NCI-H2227 (cell line): Measurements from ENCODE around the gene AADAC.
"Not testable (repeated sequence)": the region's sequence is repeated elsewhere in the genome, so short reads cannot be mapped to it uniquely, and the experiment has no call there.

Experiments
- DNase-seq: peaks from one replicate; lab custom pipeline; 2025; ENCODE audit not compliant: unreplicated experiment; lab: John Stamatoyannopoulos, UW

The AADAC gene, protein sequence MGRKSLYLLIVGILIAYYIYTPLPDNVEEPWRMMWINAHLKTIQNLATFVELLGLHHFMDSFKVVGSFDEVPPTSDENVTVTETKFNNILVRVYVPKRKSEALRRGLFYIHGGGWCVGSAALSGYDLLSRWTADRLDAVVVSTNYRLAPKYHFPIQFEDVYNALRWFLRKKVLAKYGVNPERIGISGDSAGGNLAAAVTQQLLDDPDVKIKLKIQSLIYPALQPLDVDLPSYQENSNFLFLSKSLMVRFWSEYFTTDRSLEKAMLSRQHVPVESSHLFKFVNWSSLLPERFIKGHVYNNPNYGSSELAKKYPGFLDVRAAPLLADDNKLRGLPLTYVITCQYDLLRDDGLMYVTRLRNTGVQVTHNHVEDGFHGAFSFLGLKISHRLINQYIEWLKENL

DNA sequence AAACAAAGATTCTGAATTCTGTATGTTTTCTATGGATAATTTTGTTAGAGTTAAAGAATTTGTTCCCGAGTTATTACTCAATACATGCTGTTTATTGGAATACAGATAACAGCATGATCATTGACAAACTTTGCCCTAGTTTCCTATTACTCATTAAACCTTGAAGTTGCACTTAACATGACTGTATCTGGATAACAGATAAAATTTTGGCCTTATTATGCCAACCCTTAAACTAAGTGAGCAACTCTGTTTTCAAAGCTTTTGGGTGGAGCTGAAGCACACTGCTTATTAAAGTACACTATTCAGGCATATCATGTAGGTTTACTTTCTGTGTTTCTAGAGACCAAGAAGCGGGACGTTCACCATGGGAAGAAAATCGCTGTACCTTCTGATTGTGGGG, at the start of gene AADAC:
TSS of gene AADAC (plus strand) at position 318 of the 400 bp plus-strand sequence. CDS start at position 365, 47 bp downstream.
- no peak for DNase-seq

DNA sequence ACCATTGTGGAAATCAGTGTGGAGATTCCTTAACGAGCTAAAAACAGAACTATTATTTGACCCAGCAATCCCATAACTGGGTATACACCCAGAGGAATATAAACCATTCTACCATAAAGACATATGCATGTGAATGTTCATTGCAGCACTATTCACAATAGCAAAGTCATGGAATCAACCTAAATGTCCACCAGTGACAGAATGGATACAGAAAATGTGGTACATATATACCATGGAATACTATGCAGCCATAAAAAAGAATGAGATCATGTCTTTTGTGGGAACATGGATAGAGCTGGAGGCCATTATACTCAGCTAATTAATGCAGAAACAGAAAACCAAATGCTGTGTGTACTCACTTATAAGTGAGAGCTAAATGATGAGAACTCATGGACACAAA, 49.2 kb upstream of the AADAC start:
- DNase-seq = not testable (repeated sequence)

DNA sequence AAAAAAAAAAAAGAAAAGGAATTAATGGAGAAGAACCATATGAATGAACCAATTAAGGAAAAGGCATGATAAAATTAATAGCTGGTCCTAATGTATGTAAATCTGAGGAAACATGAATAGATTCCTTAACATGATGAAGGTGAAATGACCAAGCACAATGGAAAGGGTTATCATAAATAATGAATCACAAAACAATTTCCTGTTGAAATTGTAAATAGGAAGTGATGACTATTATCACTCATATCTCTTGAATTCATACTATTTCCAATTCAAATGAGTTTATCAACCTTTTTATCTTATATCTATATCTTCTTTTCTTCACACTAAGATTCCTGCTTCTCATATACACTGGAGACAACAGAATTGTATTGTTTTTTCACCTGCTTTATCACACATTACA, 48.2 kb upstream of the AADAC start:
- DNase-seq = no peak

DNA sequence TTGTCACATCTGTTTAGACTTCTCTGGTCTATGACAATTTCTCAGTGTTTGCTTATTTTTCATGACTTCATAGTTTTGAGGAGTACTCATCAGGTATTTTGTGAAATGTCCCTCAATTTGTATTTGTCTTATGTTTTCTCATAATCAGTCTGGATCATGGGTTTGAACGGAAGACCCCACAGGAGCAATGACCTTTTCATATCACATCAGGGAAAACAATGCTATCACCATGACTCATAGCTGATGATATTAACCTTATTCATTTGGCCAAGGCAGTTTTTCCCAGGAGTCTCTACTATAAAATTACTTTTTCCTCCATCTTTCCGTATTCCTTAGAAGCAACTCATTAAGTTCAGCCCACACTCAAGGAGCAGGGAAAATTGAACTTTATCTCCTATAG, 47.5 kb upstream of the AADAC start:
- no peak for DNase-seq

DNA sequence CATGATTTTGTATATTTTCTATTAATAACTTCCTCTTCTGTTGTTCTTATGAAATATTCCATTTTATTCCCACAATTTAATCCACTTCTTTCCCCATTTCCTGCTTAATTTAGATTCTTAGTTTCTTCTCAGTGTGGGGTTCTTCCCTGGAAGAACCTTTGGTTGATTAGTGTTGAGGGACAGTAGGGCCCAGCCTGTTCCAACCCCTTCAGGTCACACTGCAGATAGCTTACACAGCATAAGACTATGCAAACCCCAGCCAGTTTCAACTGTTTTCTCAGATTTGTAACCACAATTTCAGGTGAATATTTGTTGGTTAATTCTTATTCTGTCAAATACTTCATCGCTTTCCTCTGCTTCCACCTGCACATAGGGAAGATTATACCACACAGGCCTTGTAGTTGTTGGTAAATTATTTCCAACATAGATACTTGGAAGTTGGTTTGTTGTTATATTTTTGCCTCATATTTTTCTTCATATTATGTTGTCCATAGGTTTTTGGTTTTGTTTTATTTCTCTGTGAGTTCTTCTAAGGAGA, 45.5 kb upstream of the AADAC start:
- DNase-seq = no peak

DNA sequence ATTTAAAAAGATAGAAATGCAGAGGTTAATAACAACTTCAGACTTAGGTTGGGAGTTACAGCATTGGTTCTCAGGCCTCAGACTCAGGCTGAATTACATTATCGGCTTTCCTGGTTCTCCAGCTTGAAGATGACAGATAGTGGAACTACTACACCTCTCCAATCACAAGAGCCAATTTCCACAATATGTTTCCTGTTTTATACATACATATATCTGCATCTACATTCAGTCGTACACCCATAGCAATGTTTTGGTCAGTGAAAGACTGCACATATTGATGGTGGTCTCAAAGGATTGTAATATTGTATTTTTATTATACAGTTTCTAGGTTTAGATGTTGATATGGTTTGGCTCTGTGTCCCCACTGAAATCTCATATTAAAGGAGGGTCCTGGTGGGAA, 44.7 kb upstream of the AADAC start:
- no peak for DNase-seq

DNA sequence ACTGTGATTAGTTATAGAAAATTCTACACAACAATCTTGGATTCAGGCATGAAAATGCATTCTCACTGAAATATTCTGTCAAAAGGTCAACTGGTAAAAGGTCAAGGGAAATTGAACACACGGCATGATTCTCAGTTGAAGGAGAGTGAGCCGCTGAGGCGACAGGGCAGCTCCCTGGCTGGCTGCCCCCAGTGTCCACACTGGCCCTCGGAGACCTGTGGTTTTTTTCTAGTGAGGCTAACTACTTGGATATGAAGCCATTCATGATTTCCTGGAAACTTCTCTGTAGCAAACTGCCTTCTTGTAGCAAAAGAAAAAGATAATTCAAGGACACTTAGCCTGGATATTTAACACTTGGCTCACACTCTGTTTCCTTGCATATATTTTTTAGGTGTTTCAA, 43.0 kb upstream of the AADAC start:
- no peak for DNase-seq

DNA sequence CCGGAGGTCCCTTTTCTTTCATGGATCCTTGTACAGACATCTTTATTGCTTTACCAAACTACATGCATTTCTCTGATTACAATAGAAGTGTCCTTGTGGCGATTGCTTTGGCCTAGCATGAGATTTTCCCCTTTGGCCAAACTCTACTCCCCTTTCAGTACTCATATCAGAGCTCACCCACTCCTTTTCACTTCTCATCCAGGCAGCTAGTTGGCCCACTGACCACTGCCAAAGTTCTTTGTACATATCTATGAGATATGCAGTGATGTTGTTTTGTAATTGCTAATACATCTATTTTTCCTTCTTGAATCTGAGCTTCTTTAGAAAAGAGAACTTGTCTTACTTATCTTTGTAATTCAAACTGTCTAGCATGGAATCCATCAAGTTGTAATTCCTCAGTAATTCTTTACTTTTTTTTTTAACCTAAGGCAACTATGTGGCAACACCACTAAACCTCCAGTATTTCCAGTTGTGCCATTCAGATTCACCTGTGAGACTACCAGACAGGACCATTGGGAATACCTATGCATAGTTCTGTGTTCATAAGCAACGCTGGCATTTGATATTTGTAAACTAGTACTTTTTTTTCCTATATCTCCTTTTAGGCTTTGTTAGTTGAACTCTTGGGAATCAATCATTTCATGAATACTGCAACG, 41.0 kb upstream of the AADAC start:
- DNase-seq = no peak

DNA sequence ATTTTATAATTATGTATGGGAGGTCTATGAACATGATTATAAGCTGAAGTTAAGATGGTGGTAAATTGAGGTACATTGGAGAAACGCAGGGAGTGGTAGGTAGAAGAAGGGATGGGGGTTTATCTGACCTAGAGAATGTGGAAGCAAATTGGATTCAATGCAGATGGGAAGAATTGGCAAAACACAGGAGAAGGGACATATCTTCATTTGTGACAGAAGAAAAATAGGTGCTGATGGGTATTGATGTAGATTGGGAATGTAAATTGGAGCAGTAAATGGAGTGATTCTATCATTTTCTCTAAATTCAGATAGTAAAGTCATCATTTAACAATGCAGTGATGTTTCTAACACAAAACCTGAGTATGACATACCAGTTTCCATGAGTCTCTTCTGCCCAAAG, 39.7 kb upstream of the AADAC start:
- DNase-seq = no peak

DNA sequence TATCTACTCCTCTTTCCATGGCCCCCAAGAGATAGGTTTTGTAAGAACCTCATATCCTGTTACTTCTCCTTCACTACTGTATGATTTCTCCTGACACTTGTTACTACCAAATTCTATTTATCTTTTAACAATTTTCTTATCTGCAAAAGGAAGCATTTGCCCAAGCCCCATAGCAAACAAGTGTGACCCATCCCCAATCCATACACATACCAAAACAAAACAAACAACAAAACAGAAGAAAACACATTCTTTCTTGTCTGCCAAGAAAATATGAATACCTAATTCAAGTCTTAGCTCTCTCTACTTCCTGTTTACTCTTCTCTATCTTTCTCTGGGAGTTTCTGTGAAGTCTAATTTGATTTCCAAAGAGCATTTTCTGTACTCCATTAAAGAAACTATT, 39.0 kb upstream of the AADAC start:
- no peak for DNase-seq

DNA sequence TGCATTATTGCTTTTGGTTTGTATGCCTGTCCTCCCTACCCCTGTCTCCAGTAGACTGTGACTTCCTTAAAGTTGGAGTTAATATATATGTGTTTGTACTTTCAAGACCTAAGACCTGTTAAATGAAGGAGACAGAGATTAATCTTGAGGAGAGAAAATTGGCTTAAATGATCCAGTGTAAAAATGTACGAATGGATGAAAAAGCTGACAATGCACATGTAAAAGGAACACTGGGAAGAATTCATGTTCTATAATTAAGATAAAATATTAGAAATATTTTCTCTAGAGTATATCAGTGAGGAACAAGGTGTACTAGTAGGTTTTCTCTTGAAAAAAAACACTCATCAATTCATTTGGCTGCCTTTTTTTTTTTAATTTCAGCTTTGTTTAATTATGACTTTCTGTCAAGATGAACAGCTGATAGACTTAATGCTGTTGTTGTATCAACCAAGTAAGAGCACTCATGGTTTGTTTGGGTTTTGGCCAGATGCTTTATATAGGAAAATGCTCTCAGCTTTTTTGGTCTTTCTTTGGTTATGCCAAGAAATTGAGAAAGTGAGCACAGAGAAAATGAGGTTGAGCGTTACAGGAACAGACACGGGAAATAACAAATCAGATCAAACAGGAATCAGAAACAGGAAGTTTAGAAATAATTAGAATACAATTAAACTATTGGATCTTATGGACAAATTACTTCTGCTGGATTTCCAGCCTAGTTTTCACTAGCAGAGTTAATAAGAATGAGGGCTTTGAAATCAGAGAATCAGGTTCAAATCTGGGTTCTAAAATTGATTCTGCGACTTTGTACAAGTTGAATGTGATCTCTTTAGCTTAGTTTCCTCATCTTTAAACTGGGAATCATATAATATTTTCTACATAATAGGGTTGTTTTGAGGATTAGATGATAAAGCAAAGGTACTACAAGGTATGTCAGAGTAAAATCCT, 38.3 kb upstream of the AADAC start:
- DNase-seq = no peak

DNA sequence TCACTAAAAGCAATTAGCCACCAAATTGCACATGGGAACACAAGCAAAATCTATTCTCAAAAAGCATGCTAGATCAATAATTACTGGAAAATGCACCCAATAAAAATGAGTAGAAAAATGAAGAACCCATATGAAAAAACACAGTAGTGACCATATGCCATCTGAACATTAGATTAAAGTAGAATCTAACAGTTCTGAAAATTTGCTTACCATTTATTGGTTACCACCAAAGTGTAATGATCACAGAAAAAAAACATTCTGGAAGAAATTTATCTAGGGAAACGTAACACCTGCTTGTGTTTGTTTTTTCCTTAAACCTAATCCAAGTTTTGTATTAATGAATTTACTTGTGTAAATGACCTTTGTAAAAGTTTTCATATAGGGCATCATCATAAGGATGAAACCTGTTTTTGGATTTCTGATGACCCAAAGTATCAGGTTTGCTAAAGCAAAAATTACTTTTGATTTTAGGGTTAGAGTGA, 37.6 kb upstream of the AADAC start:
- no peak for DNase-seq

DNA sequence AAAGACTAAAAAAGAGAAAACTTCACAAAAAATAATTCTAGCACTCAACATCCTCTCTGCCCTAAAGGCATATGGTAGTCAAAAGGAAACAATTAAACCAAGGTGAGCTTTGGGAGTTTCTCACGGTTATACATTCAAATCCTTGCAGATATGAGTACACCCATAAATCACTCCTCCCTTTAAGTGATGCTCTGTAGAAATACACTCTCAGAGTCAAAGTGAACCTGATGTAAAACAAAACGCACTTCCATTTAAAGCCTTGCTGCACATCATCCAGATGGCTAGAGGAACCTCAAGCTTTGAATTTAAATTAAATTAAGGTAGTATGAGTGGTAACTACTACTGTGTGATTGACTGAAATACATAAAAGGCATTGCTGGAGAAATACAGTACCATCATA, 36.0 kb upstream of the AADAC start:
- DNase-seq = no peak

DNA sequence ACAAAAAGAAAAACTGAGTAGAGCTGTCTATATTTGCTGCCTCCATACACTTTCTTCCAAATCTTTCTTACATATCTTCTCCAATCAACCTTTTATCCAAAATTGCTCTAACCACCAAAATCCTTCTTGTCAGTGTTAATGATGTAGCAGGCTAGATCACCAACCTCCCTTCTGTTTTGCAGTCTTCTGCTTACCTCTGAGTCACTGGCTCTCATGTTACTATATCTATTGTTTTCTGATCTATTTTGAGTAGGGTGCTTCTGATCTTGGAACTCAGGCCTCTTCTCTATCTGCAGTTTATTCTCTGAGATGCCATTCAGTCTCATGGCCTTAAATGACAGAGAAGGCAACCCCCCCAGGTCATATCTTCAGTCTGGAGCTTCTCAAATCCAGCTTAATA, 26.3 kb upstream of the AADAC start:
- DNase-seq = no peak

DNA sequence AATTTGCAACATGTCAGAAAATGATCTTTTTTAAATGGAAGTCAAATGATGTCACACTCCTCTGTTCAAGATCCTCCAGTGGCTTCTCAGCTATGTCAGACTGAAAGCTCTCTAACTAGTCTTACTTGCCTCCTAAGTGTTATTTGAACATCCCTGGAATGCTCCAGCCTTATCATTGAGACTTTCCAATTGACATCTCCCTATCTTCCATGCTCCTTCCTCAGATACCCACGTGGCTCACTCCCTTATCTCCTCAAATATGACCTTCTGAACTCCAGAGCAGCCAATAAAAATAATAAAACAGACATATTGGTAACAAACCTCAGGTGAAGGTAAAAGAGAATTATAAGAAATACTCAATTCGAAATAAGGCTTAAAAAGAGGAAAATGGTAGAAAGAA, 25.5 kb upstream of the AADAC start:
- DNase-seq = no peak

DNA sequence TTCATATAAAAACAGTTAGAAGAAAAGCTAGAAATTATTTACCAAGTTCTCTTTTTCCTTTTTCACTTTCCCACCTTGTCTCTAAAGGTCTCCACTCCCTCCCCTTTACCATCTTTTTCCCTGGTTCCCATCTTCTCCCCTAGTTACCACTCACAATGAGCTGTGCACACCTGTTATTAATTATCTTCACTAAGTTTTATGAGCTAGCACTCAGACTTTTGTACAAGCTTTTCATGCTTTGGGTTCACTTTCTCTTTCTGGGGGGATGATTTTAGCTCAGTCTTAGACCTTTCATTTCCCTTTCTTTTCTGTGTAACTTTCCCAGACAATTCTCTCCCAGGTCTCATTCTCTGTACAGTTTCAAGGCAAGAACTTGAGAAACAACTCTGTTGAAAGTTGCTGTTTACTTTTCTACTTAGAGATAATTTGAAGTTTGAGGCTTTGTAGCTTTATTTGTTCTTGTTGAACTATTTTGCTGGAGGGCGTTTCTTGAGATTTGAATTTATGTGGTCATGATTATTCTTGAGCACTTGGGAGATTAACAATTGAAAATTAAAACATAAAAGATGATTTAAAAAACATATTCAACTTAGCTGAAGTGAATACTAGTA, 24.0 kb upstream of the AADAC start:
- DNase-seq = no peak

DNA sequence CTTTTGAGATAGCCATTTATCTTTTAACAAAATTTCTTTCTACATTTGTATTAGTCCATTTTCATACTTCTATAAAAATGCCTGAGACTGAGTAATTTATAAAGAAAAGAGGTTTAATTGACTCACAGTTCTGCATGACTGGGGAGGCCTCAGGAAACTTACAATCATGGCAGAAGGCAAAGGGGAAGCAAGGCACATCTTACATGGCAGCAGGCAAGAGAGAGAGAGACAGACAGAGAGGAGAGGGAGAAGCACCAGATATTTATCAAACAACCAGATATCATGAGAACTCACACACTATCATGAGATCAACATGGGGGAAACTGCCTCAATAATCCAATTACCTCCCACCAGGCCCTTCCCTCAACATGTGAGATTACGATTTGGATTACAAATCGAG, 23.2 kb upstream of the AADAC start:
- not testable (repeated sequence) for DNase-seq

DNA sequence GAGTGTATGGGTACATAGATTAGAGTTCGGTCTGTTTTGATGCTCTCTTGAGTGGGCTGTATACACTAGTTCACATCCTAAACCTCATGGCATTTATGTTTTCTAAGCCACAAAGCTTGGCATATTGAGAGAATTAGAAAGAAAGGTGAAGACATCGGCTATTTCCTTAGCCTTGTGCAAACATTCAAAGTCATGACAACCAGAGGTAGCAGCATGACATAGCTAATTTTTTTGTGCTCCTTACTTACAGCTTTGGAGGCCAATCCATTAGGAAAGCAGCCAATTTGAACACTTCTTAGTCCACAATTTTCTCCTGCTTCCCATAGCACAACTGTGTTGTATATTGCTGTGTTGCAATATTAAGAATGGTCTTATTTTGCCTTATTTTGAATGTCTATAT, 21.5 kb upstream of the AADAC start:
- no peak for DNase-seq

DNA sequence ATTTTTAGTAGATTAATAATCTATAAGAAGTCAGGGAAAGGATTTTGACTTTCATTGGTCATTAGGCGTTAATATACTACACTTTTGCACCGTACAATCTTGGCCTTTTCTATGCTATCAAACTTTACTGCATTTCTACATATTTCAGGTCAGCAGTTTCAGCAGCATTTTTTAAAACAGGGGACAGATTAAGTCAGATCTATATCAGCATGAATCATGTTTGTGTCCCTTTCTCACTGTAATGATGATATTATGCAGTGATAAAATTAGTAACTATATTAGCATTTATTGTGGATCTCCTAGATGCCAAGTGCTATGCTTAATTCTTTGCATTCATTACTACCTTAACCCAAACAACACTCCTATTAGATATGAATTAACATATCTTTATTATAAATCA, 20.3 kb upstream of the AADAC start:
- no peak for DNase-seq

DNA sequence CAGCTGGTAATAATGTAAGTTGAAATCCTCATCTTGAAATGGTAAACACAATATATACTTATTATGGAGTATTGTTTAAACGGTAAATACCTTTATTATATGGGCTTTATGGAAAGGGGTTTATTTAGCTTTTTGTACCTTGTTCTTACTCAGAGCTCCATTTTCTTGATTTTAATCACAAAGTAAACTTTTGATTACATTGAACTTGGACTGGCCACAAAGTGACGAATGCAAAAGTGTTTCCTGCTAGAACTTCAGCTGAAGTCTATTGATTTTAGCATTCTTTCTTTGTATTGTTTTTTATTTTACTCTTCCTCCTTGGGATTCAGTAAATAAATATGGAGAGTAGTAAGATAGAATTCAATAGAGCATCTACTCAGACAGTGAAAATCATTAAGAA, 19.8 kb upstream of the AADAC start:
- no peak for DNase-seq

DNA sequence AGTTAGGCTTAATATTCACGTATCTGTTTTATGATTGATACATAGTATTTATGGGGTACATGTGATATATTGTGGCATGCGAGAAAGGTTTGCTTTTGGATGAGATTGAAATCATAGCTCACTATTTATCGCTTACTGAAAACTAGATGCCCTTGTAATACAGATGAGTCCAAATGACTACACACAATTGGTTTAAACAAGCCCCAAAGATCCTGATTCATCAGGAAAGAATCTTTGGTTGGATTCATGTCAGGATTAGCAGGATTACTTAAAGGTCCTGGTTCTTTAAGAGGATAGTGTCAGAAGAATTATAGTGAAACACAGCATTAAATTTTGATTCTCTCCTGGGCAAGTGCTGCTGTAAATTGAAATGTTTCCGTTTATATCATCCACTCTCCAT, 18.6 kb upstream of the AADAC start:
- DNase-seq = no peak
